Measurements from ENCODE around the gene CACNA1G.

The CACNA1G gene

GRCh38 chr17:50590946-50591737, 30.6 kb downstream of the CACNA1G start:
- no peak overlapping the region for H3K4me3 ChIP-seq (ENCODE audit: low read depth, low read length)
- no peaks in the 10 kb centered on the region for H3K9me3 ChIP-seq (ENCODE audit: control insufficient read depth, insufficient read depth, low read depth, low read length)
- H3K27me3 ChIP-seq (ENCODE audit: control insufficient read depth, insufficient read depth, low read length) = no peaks in the 10 kb centered on the region
- H3K9ac ChIP-seq (ENCODE audit: low read length) = no peak overlapping the region
- no peaks in the 10 kb centered on the region for H3K36me3 ChIP-seq (ENCODE audit: control insufficient read depth, insufficient read depth, low read length)
- no peak overlapping the region for H3K27ac ChIP-seq (ENCODE audit: low read depth, low read length)
- H3K4me1 ChIP-seq (ENCODE audit: control insufficient read depth, insufficient read depth, low read length) = peaks cover 19% of the 10 kb centered on the region

GRCh38 chr17:50593321-50593720, 32.8 kb downstream of the CACNA1G start:
- Histone ChIP-seq H3K4me1 (ENCODE audit: control insufficient read depth, insufficient read depth, low read length) (peaks cover 7% of the 10 kb centered on the region), H3K9me3 (ENCODE audit: control insufficient read depth, insufficient read depth, low read depth, low read length) (no peaks in the 10 kb centered on the region), H3K4me3 (ENCODE audit: low read depth, low read length) (no peak overlapping the region), H3K9ac (ENCODE audit: low read length) (no peak overlapping the region), H3K27me3 (ENCODE audit: control insufficient read depth, insufficient read depth, low read length) (no peaks in the 10 kb centered on the region), H3K36me3 (ENCODE audit: control insufficient read depth, insufficient read depth, low read length) (no peaks in the 10 kb centered on the region), H3K27ac (ENCODE audit: low read depth, low read length) (no peak overlapping the region)

- Histone ChIP-seq H3K9ac (ENCODE audit: low read length) (no peak overlapping the region), H3K4me1 (ENCODE audit: control insufficient read depth, insufficient read depth, low read length) (peaks cover 7% of the 10 kb centered on the region), H3K4me3 (ENCODE audit: low read depth, low read length) (no peak overlapping the region), H3K27me3 (ENCODE audit: control insufficient read depth, insufficient read depth, low read length) (no peaks in the 10 kb centered on the region), H3K27ac (ENCODE audit: low read depth, low read length) (no peak overlapping the region), H3K9me3 (ENCODE audit: control insufficient read depth, insufficient read depth, low read depth, low read length) (no peaks in the 10 kb centered on the region), H3K36me3 (ENCODE audit: control insufficient read depth, insufficient read depth, low read length) (no peaks in the 10 kb centered on the region)
Observed at GRCh38 chr17:50594128-50594823, 33.8 kb downstream of the CACNA1G start.

- Histone ChIP-seq H3K36me3 (ENCODE audit: control insufficient read depth, insufficient read depth, low read length) (no peaks in the 10 kb centered on the region), H3K9me3 (ENCODE audit: control insufficient read depth, insufficient read depth, low read depth, low read length) (no peaks in the 10 kb centered on the region), H3K4me3 (ENCODE audit: low read depth, low read length) (no peak overlapping the region), H3K4me1 (ENCODE audit: control insufficient read depth, insufficient read depth, low read length) (peaks cover 7% of the 10 kb centered on the region), H3K9ac (ENCODE audit: low read length) (no peak overlapping the region), H3K27ac (ENCODE audit: low read depth, low read length) (no peak overlapping the region), H3K27me3 (ENCODE audit: control insufficient read depth, insufficient read depth, low read length) (no peaks in the 10 kb centered on the region)
Observed at GRCh38 chr17:50594892-50595291, 34.4 kb downstream of the CACNA1G start.

- Histone ChIP-seq H3K4me3 (ENCODE audit: low read depth, low read length) (no peak overlapping the region), H3K9ac (ENCODE audit: low read length) (no peak overlapping the region), H3K9me3 (ENCODE audit: control insufficient read depth, insufficient read depth, low read depth, low read length) (no peaks in the 10 kb centered on the region), H3K4me1 (ENCODE audit: control insufficient read depth, insufficient read depth, low read length) (peaks cover 7% of the 10 kb centered on the region), H3K27ac (ENCODE audit: low read depth, low read length) (no peak overlapping the region), H3K27me3 (ENCODE audit: control insufficient read depth, insufficient read depth, low read length) (no peaks in the 10 kb centered on the region), H3K36me3 (ENCODE audit: control insufficient read depth, insufficient read depth, low read length) (no peaks in the 10 kb centered on the region)
Observed at GRCh38 chr17:50596191-50597037, 35.9 kb downstream of the CACNA1G start.

- Histone ChIP-seq H3K27me3 (ENCODE audit: control insufficient read depth, insufficient read depth, low read length) (no peaks in the 10 kb centered on the region), H3K4me1 (ENCODE audit: control insufficient read depth, insufficient read depth, low read length) (no peaks in the 10 kb centered on the region; the same call in 1 of the 2 replicates), H3K9me3 (ENCODE audit: control insufficient read depth, insufficient read depth, low read depth, low read length) (no peaks in the 10 kb centered on the region), H3K36me3 (ENCODE audit: control insufficient read depth, insufficient read depth, low read length) (no peaks in the 10 kb centered on the region), H3K4me3 (ENCODE audit: low read depth, low read length) (no peak overlapping the region), H3K9ac (ENCODE audit: low read length) (no peak overlapping the region), H3K27ac (ENCODE audit: low read depth, low read length) (no peak overlapping the region)
Observed at GRCh38 chr17:50598487-50598886, 38.0 kb downstream of the CACNA1G start.

- H3K9me3 ChIP-seq (ENCODE audit: control insufficient read depth, insufficient read depth, low read depth, low read length) = no peaks in the 10 kb centered on the region
- no peaks in the 10 kb centered on the region for H3K36me3 ChIP-seq (ENCODE audit: control insufficient read depth, insufficient read depth, low read length)
- no peaks in the 10 kb centered on the region for H3K27me3 ChIP-seq (ENCODE audit: control insufficient read depth, insufficient read depth, low read length)
- no peak overlapping the region for H3K4me3 ChIP-seq (ENCODE audit: low read depth, low read length)
- peaks cover 8% of the 10 kb centered on the region; the same call in 1 of the 2 replicates for H3K4me1 ChIP-seq (ENCODE audit: control insufficient read depth, insufficient read depth, low read length)
- H3K27ac ChIP-seq (ENCODE audit: low read depth, low read length) = no peak overlapping the region
- no peak overlapping the region for H3K9ac ChIP-seq (ENCODE audit: low read length)
Observed at GRCh38 chr17:50599606-50600005, 39.1 kb downstream of the CACNA1G start.

- Histone ChIP-seq H3K4me1 (ENCODE audit: control insufficient read depth, insufficient read depth, low read length) (peaks cover 9% of the 10 kb centered on the region; the same call in 1 of the 2 replicates), H3K36me3 (ENCODE audit: control insufficient read depth, insufficient read depth, low read length) (no peaks in the 10 kb centered on the region), H3K4me3 (ENCODE audit: low read depth, low read length) (no peak overlapping the region), H3K27me3 (ENCODE audit: control insufficient read depth, insufficient read depth, low read length) (no peaks in the 10 kb centered on the region), H3K9ac (ENCODE audit: low read length) (no peak overlapping the region), H3K9me3 (ENCODE audit: control insufficient read depth, insufficient read depth, low read depth, low read length) (no peaks in the 10 kb centered on the region), H3K27ac (ENCODE audit: low read depth, low read length) (no peak overlapping the region)
Observed at GRCh38 chr17:50601823-50602375, 41.4 kb downstream of the CACNA1G start.

GRCh38 chr17:50602836-50603235, 42.3 kb downstream of the CACNA1G start:
- H3K4me3 ChIP-seq (ENCODE audit: low read depth, low read length) = no peak overlapping the region
- no peak overlapping the region for H3K9ac ChIP-seq (ENCODE audit: low read length)
- no peaks in the 10 kb centered on the region for H3K27me3 ChIP-seq (ENCODE audit: control insufficient read depth, insufficient read depth, low read length)
- H3K36me3 ChIP-seq (ENCODE audit: control insufficient read depth, insufficient read depth, low read length) = no peaks in the 10 kb centered on the region
- no peaks in the 10 kb centered on the region for H3K9me3 ChIP-seq (ENCODE audit: control insufficient read depth, insufficient read depth, low read depth, low read length)
- H3K27ac ChIP-seq (ENCODE audit: low read depth, low read length) = no peak overlapping the region
- peaks cover 9% of the 10 kb centered on the region; the same call in 1 of the 2 replicates for H3K4me1 ChIP-seq (ENCODE audit: control insufficient read depth, insufficient read depth, low read length)

- Histone ChIP-seq H3K4me1 (ENCODE audit: control insufficient read depth, insufficient read depth, low read length) (peaks cover 9% of the 10 kb centered on the region; the same call in 1 of the 2 replicates), H3K9me3 (ENCODE audit: control insufficient read depth, insufficient read depth, low read depth, low read length) (no peaks in the 10 kb centered on the region), H3K36me3 (ENCODE audit: control insufficient read depth, insufficient read depth, low read length) (no peaks in the 10 kb centered on the region), H3K9ac (ENCODE audit: low read length) (no peak overlapping the region), H3K27me3 (ENCODE audit: control insufficient read depth, insufficient read depth, low read length) (no peaks in the 10 kb centered on the region), H3K27ac (ENCODE audit: low read depth, low read length) (no peak overlapping the region), H3K4me3 (ENCODE audit: low read depth, low read length) (no peak overlapping the region)
Observed at GRCh38 chr17:50603340-50603739, 42.8 kb downstream of the CACNA1G start.

Measured in HUES6 (cell line).